GM12873 (cell line): Measurements from ENCODE around the gene USHBP1.

Experiments
- CTCF ChIP-seq: IDR thresholded peaks from 2 replicates; pipeline ENCODE4 v1.5.1; 2012; ENCODE audit warnings: low read depth, mild to moderate bottlenecking, moderate library complexity, low read length, control low read depth; ENCODE audit not compliant: insufficient read depth; ENCODE audit errors: missing control alignments

Gene USHBP1

GRCh38 chr19:17215127-17215971 is 49.2 kb downstream of the USHBP1 start, which contains the start of gene USE1:
Gene USE1, plus strand, starts transcription at chr19:17215357. Its CDS starts 49 bp downstream, at chr19:17215406.
- TF ChIP-seq CTCF, result no peak

GRCh38 chr19:17214508-17215126 is 49.9 kb downstream of the USHBP1 start:
- no peak for TF ChIP-seq CTCF

GRCh38 chr19:17213334-17213733 is 51.2 kb downstream of the USHBP1 start:
- no peak for TF ChIP-seq CTCF

- TF ChIP-seq CTCF, result no peak
Measured at GRCh38 chr19:17211547-17212446, 52.7 kb downstream of the USHBP1 start.

GRCh38 chr19:17210296-17210695 is 54.2 kb downstream of the USHBP1 start:
- TF ChIP-seq CTCF, result no peak

- no peak for TF ChIP-seq CTCF
Measured at GRCh38 chr19:17209126-17210036, 55.2 kb downstream of the USHBP1 start.
